ENCODE data around the gene COQ8A.

COQ8A gene

DNA sequence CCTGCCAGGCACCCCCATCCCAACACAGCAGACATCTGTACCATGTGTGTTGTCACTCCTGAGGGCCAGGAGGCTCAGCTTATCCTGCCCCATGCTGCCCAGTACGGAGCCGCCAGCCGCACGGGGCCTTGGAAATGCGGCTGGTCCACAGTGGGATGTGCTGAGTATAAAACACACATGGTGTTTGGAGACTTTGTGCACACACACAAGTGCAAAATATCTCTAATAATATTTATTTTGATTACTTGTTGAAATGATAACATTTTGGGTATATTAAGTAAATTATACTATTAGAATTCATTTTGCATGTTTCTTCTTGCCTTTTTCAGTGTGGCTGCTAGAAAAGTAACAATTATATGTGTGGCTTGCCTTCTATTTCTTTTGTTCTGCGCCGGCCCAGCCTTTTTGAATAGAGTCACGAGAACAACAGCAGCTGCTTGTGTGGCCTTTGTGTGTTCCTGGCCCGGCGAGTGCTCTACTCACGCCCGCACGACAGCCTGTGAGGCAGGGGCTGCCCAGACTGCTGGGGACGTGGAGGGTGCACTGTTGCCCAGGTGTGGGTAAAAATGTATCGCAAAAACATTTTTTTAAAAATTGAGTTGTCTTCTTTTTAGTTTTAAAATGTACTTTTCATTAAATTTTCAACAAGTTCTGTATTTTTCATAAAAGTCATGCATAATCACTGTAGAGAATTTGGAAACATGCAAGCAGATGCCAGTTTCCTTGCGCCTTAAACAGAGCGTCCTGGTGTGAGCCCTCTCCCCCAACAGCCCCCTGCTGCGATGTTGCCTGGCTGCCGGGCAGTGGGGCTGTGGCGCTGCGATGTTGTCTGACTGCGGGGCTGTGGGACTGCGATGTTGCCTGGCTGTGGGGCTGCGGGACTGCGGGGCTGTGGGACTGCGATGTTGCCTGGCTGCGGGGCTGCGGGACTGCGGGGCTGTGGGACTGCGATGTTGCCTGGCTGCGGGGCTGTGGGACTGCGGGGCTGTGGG lies 35.5 kb downstream of the COQ8A start:
- H3K4me2 ChIP-seq (ENCODE audit: low read length), result no peak overlapping the region
- no peak overlapping the region for H3K4me3 ChIP-seq (ENCODE audit: low read length)
- no peak for TF ChIP-seq EZH2phosphoT487 (IDR thresholded peaks at IDR 0.05; ENCODE audit: borderline replicate concordance, low read length)
- no peak for TF ChIP-seq CTCF (IDR thresholded peaks at IDR 0.05; ENCODE audit: low read depth, low read length, poor library complexity, severe bottlenecking)

DNA sequence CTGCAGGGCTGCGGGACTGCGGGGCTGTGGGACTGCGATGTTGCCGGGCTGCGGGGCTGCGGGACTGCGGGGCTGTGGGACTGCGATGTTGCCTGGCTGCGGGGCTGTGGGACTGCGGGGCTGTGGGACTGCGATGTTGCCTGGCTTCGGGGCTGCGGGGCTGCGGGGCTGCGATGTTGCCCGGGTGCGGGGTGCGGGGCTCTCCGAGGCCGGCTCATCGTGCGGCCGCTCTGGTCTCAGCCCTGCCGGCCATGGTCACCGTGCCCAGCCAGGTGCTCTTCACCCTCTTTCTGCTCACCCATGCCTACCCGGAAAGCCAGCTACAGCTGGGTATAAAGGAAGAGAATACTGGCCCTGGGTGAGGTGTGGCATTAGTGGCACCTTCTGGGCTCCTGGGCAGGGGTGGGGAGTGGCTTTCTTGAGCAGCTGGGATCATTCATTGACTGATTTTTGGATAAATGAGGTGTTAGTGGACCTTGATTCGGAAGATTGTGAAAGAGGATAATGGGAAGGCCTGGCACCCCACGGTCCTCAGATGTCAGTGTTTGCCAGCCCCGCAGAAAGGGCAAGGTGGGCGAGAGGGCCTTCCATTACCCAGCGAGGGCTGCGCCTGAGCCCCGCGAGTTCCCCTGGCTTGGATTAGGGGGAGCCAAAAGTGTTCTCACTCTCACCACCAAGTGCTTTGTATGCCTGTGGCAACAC lies 36.3 kb downstream of the COQ8A start:
- H3F3A ChIP-seq (ENCODE audit: control insufficient read depth, insufficient read depth), result no peaks in the 10 kb centered on the region
- H3K4me3 ChIP-seq (ENCODE audit: low read length), result no peak overlapping the region
- H4K20me1 ChIP-seq (ENCODE audit: control insufficient read depth, insufficient read depth, low read depth, low read length), result no peaks in the 10 kb centered on the region
- H3K27me3 ChIP-seq (ENCODE audit: control insufficient read depth, low read length), result no peaks in the 10 kb centered on the region
- H3K4me1 ChIP-seq (ENCODE audit: control insufficient read depth, low read length), result peaks cover 10% of the 10 kb centered on the region
- H3K27ac ChIP-seq (ENCODE audit: low read depth, low read length), result no peak overlapping the region
- H3K4me2 ChIP-seq (ENCODE audit: low read length), result no peak overlapping the region
- no peaks in the 10 kb centered on the region for H3K9me2 ChIP-seq (replicated peaks; ENCODE audit: control insufficient read depth, low read length)
- H3K9me3 ChIP-seq (ENCODE audit: control insufficient read depth, insufficient read depth, low read length), result no peaks in the 10 kb centered on the region
- no peaks in the 10 kb centered on the region for H3K36me3 ChIP-seq (ENCODE audit: control insufficient read depth, low read length)
- no peaks in the 10 kb centered on the region for H3K79me2 ChIP-seq (ENCODE audit: control insufficient read depth, low read length)
- no peak for TF ChIP-seq CTCF (IDR thresholded peaks at IDR 0.05; ENCODE audit: low read depth, low read length, poor library complexity, severe bottlenecking)

More for the DNA sequence above, 35.5 kb downstream of the COQ8A start:
- Histone ChIP-seq H3F3A (ENCODE audit: control insufficient read depth, insufficient read depth) (no peaks in the 10 kb centered on the region), H3K9me2 (replicated peaks; ENCODE audit: control insufficient read depth, low read length) (no peaks in the 10 kb centered on the region), H3K79me2 (ENCODE audit: control insufficient read depth, low read length) (no peaks in the 10 kb centered on the region), H3K36me3 (ENCODE audit: control insufficient read depth, low read length) (no peaks in the 10 kb centered on the region), H3K9me3 (ENCODE audit: control insufficient read depth, insufficient read depth, low read length) (no peaks in the 10 kb centered on the region), H4K20me1 (ENCODE audit: control insufficient read depth, insufficient read depth, low read depth, low read length) (no peaks in the 10 kb centered on the region), H3K27me3 (ENCODE audit: control insufficient read depth, low read length) (no peaks in the 10 kb centered on the region), H3K27ac (ENCODE audit: low read depth, low read length) (no peak overlapping the region), H3K4me1 (ENCODE audit: control insufficient read depth, low read length) (peaks cover 10% of the 10 kb centered on the region)

- peaks cover 4% of the 10 kb centered on the region for H3K4me1 ChIP-seq (ENCODE audit: control insufficient read depth, low read length)
- no peaks in the 10 kb centered on the region for H3K9me2 ChIP-seq (replicated peaks; ENCODE audit: control insufficient read depth, low read length)
- TF ChIP-seq EZH2phosphoT487 (IDR thresholded peaks at IDR 0.05; ENCODE audit: borderline replicate concordance, low read length), result no peak
- no peak for TF ChIP-seq CTCF (IDR thresholded peaks at IDR 0.05; ENCODE audit: low read depth, low read length, poor library complexity, severe bottlenecking)
- H3F3A ChIP-seq (ENCODE audit: control insufficient read depth, insufficient read depth), result no peaks in the 10 kb centered on the region
- H3K9me3 ChIP-seq (ENCODE audit: control insufficient read depth, insufficient read depth, low read length), result no peaks in the 10 kb centered on the region
- H3K4me3 ChIP-seq (ENCODE audit: low read length), result no peak overlapping the region
- H4K20me1 ChIP-seq (ENCODE audit: control insufficient read depth, insufficient read depth, low read depth, low read length), result no peaks in the 10 kb centered on the region
- H3K4me2 ChIP-seq (ENCODE audit: low read length), result no peak overlapping the region
- H3K27me3 ChIP-seq (ENCODE audit: control insufficient read depth, low read length), result no peaks in the 10 kb centered on the region
- no peaks in the 10 kb centered on the region for H3K36me3 ChIP-seq (ENCODE audit: control insufficient read depth, low read length)
- no peak overlapping the region for H3K27ac ChIP-seq (ENCODE audit: low read depth, low read length)
- H3K79me2 ChIP-seq (ENCODE audit: control insufficient read depth, low read length), result no peaks in the 10 kb centered on the region
Measured at GRCh38 chr1:226976978-226977642, 37.0 kb downstream of the COQ8A start.

Measured in DOHH2 (cell line).